Psoas muscle (tissue), 8 donors: ENCODE data around the gene NAT9. TPM values are rescaled to one million over a fixed set of nuclear protein-coding genes. Genes with fewer than 3 reads are reported as not detected.

Experiments
- ATAC-seq, 4 donors: fragments of 200-7000 bp; cut with Tn5 transposase; one replicate each; pipeline ENCODE4 v1.9.1; 2020; ENCODE audit warnings: moderate library complexity in 3 of 4, mild to moderate bottlenecking in 2 of 4
- DNase-seq, 2 donors: peaks; one replicate each; pipeline ENCODE4 v3.0.0-alpha.2; 2020
- H3K27ac ChIP-seq: fragments of 200-600 bp; one replicate; pipeline ENCODE4 v1.8.0; 2022
- H3K27me3 ChIP-seq, 3 donors: fragments of 200-600 bp in 1 of 3; one replicate each; pipeline versions ENCODE4 v1.6.1 to v1.8.0; 2013 to 2022; ENCODE audit warnings: low read length in 2 of 3, mild to moderate bottlenecking in 2 of 3, moderate library complexity in 1 of 3; ENCODE audit not compliant: insufficient read depth in 3 of 3
- H3K36me3 ChIP-seq, 2 donors: fragments of 200-600 bp in 1 of 2; one replicate each; pipeline versions ENCODE4 v1.6.1 to v1.8.0; 2013 to 2022; ENCODE audit warnings: low read depth in 1 of 2, mild to moderate bottlenecking in 1 of 2, moderate library complexity in 1 of 2; ENCODE audit not compliant: insufficient read depth in 1 of 2
- H3K4me1 ChIP-seq: fragments of 200-600 bp; one replicate; pipeline ENCODE4 v1.8.0; 2022
- H3K4me3 ChIP-seq: fragments of 200-600 bp; one replicate; pipeline ENCODE4 v1.8.0; 2022; ENCODE audit warnings: mild to moderate bottlenecking
- H3K9me3 ChIP-seq: fragments of 200-600 bp; one replicate; pipeline ENCODE4 v1.8.0; 2022
- CTCF ChIP-seq: fragments of 200-600 bp; IDR thresholded peaks from one replicate; pipeline ENCODE4 v1.8.0; 2022; ENCODE audit warnings: antibody characterized with exemption
- WGBS, 3 donors: extraction: QIAGEN DNeasy Blood & Tissue Kit; methylation state at CpG; one replicate each; pipeline versions ENCODE4 v1.1.6 to v1.1.7; 2013; 5-methylcytosine and 5-hydroxymethylcytosine counted together
- intact Hi-C, 2 donors: fragments of 100-400 bp; cut with DNase I; formaldehyde crosslinking; loops; one replicate each; pipeline versions ENCODE4 v1.11.0 to v1.14.2; 2022
- polyA plus RNA-seq, 3 donors: library from polyadenylated mRNA; stranded (reverse); fragments of 200-250 nt; gene quantifications; one replicate each; pipeline ENCODE4 v1.2.3, GENCODE V29; 2013
- total RNA-seq, 4 donors: library from RNA; stranded (reverse); fragmentation: NEBNext Ultra II Directional in 2 of 4; extraction: Animal tissue kit (Norgen Biotek cat#: 25700) in 2 of 4; gene quantifications; one replicate each; pipeline versions ENCODE4 v1.2.1 to v1.2.4, GENCODE V29; 2021 to 2023
- donor health status: healthy with polysubstance abuse.
- donor health status: DM: no; HTN: no; CAD: no; lungs with moderate emphysema.
- donor health status: Bipolar disorder and iron deficiency.
- donor health status: healthy.
- donor health status: DM: yes; HTN: yes; CAD: no.
- donor health status: DM: no; HTN: no; CAD: no.
- donor health status: DM: no; HTN: no; CAD: no.
- donor health status: DM: yes; HTN: yes; CAD: no.

The NAT9 gene
- total and polyA plus RNA-seq, 7 donors, result 15.2 to 52.5 (median 25.8) TPM

- Histone ChIP-seq H3K36me3 (peaks cover 3 to 69% of the 10 kb centered on the region in 2 donors), H3K27me3 (no peaks in the 10 kb centered on the region), H3K4me3 (no peak overlapping the region), H3K27ac (no peak overlapping the region), H3K4me1 (no peaks in the 10 kb centered on the region), H3K9me3 (no peaks in the 10 kb centered on the region)
- WGBS, 3 donors, result 85 to 88% (median 87%) methylated on average over 21 of the region's 21 CpGs
- ATAC-seq, result no peak
- intact Hi-C loops, result loop anchor here (1.0 to 10.0 kb wide), 3 partner anchors 72 to 164 kb away; no protein-coding TSS in a partner anchor
- no peak for TF ChIP-seq CTCF
- DNase-seq, result no peak
Observed at GRCh38 chr17:74790161-74791058, 14.3 kb upstream of the NAT9 start.

GRCh38 chr17:74786431-74787055 lies 10.4 kb upstream of the NAT9 start:
- H3K36me3 ChIP-seq, result peaks cover 0 to 41% of the 10 kb centered on the region in 2 donors
- peak in 1 of 4 donors; percentile 41 for ATAC-seq
- WGBS, 3 donors, result 86 to 89% (median 88%) methylated on average over 16 of the region's 16 CpGs

GRCh38 chr17:74785981-74786360 lies 9.8 kb upstream of the NAT9 start:
- Histone ChIP-seq H3K4me1 (no peaks in the 10 kb centered on the region), H3K36me3 (peaks cover 0 to 47% of the 10 kb centered on the region in 2 donors), H3K9me3 (no peaks in the 10 kb centered on the region), H3K27ac (no peak overlapping the region), H3K4me3 (no peak overlapping the region), H3K27me3 (no peaks in the 10 kb centered on the region)
- DNase-seq, result no peak
- no peak for ATAC-seq
- intact Hi-C loops, result no loop called here
- 90 to 92% (median 91%) methylated on average over 9 of the region's 9 CpGs for whole genome bisulfite sequencing, 3 donors
- TF ChIP-seq CTCF, result no peak

More at GRCh38 chr17:74786431-74787055, 10.4 kb upstream of the NAT9 start:
- no peaks in the 10 kb centered on the region for H3K9me3 ChIP-seq
- TF ChIP-seq CTCF, result no peak
- no peak for DNase-seq
- intact Hi-C loops, result no loop called here
- H3K4me1 ChIP-seq, result no peaks in the 10 kb centered on the region
- no peaks in the 10 kb centered on the region for H3K27me3 ChIP-seq
- H3K4me3 ChIP-seq, result no peak overlapping the region
- H3K27ac ChIP-seq, result no peak overlapping the region

GRCh38 chr17:74785096-74785980 lies 9.2 kb upstream of the NAT9 start:
- H3K4me1 ChIP-seq, result no peaks in the 10 kb centered on the region
- no peak overlapping the region for H3K27ac ChIP-seq
- DNase-seq, result no peak
- H3K4me3 ChIP-seq, result no peak overlapping the region
- no peak for ATAC-seq
- intact Hi-C loops, result no loop called here
- H3K36me3 ChIP-seq, result peaks cover 0 to 48% of the 10 kb centered on the region in 2 donors
- 73 to 87% (median 81%) methylated on average over 21 of the region's 21 CpGs for WGBS, 3 donors
- H3K27me3 ChIP-seq, result no peaks in the 10 kb centered on the region
- no peaks in the 10 kb centered on the region for H3K9me3 ChIP-seq
- no peak for TF ChIP-seq CTCF
